BJ (cell line): ENCODE data around the gene LHPP. TPM values are rescaled to one million over a fixed set of nuclear protein-coding genes. Genes with fewer than 3 reads are reported as not detected.
A peak's percentile ranks its signal among the peaks of the same experiment; 100 is the strongest.

Source experiments
- CTCF ChIA-PET: fragments of 350-600 bp; formaldehyde crosslinking; extraction: SDS; loops from one replicate; lab custom pipeline; 2021; ENCODE audit warnings: antibody characterized with exemption, inconsistent platforms; lab: Yijun Ruan, JAX
- POLR2A ChIA-PET: fragments of 300-600 bp; sonication (Branson Sonifier 250); formaldehyde crosslinking; extraction: SDS; loops from one replicate; lab custom pipeline; 2021; ENCODE audit warnings: antibody characterized with exemption; lab: Charles Lee
- DNase-seq: peaks from one replicate; pipeline ENCODE4 v3.0.0-alpha.2; 2011; ENCODE audit warnings: low read depth
- H3K27me3 ChIP-seq: 2 replicates; pipeline ENCODE4 v1.6.0; 2011; ENCODE audit warnings: low read length; ENCODE audit not compliant: control insufficient read depth, insufficient read depth
- H3K36me3 ChIP-seq: 2 replicates; pipeline ENCODE4 v1.5.1; 2011; ENCODE audit warnings: low read length; ENCODE audit not compliant: control insufficient read depth, insufficient read depth
- H3K4me3 ChIP-seq: 2 replicates; pipeline ENCODE4 v1.5.1; 2011; ENCODE audit warnings: low read depth, mild to moderate bottlenecking, control low read depth, low read length
- CTCF ChIP-seq: IDR thresholded peaks from 2 replicates; pipeline ENCODE4 v1.5.1; 2011; ENCODE audit warnings: low read depth, mild to moderate bottlenecking, control low read depth, inconsistent platforms, low read length, moderate library complexity; ENCODE audit not compliant: insufficient read depth
- polyA minus RNA-seq: library from RNA; depleted of rRNA, polyadenylated mRNA; stranded (reverse); fragments of >200 nt; gene quantifications from 2 replicates; pipeline ENCODE4 v1.2.3, GENCODE V29; 2011; rRNA and poly(A)+ RNA removed
- polyA plus RNA-seq: library from polyadenylated mRNA; depleted of rRNA; stranded (reverse); fragments of >200 nt; gene quantifications from 2 replicates; pipeline ENCODE4 v1.2.3, GENCODE V29; 2011; rRNA removed

LHPP gene
- polyA plus RNA-seq (17.9 and 23.8 TPM in 2 replicates), polyA minus RNA-seq (7.0 and 8.2 TPM in 2 replicates)

- POLR2A ChIA-PET = interaction anchor here (0.7 to 0.9 kb wide), 3 partner anchors 43 to 199 kb away, joined by 3 to 4 read pairs (median 3); partner anchors contain the start of gene OAT
- CTCF ChIA-PET = interaction anchor here (0.9 kb wide), 1 partner anchor 11 kb away, joined by 4 read pairs; no protein-coding TSS in a partner anchor
- TF ChIP-seq CTCF = no peak
- Histone ChIP-seq H3K27me3 (no peaks in the 10 kb centered on the region; the same call in 1 of the 2 replicates), H3K36me3 (0 out of 2 replicates have a peak, but pooled peaks cover 1% of the 10 kb centered on the region), H3K4me3 (peak within 1 kb of the TSS; percentile 74)
- peak; percentile 18 for DNase-seq
Observed at GRCh38 chr10:124461642-124462347, at the start of gene LHPP. LHPP (plus strand) TSS chr10:124461823; CDS start chr10:124461863, 40 bp downstream.

- Histone ChIP-seq H3K27me3 (no peaks in the 10 kb centered on the region), H3K4me3 (no peak overlapping the region), H3K36me3 (no peaks in the 10 kb centered on the region)
- ChIA-PET POLR2A (interaction anchor here (0.5 kb wide), 1 partner anchor 262 kb away, joined by 3 read pairs; no protein-coding TSS in a partner anchor), CTCF (interaction anchor here (0.8 to 2.6 kb wide), 2 partner anchors 10 to 156 kb away, joined by 3 to 8 read pairs; no protein-coding TSS in a partner anchor)
- no peak for TF ChIP-seq CTCF
- DNase-seq = no peak
Observed at GRCh38 chr10:124414076-124414475, 47.5 kb upstream of the LHPP start.

GRCh38 chr10:124415210-124415609, 46.4 kb upstream of the LHPP start:
- no peaks in the 10 kb centered on the region for H3K36me3 ChIP-seq
- H3K4me3 ChIP-seq = no peak overlapping the region
- ChIA-PET POLR2A (no interaction called here), CTCF (interaction anchor here (2.0 to 2.6 kb wide), 3 partner anchors 11 to 420 kb away, joined by 5 to 12 read pairs (median 8); no protein-coding TSS in a partner anchor)
- no peaks in the 10 kb centered on the region for H3K27me3 ChIP-seq
- TF ChIP-seq CTCF = no peak
- DNase-seq = no peak

GRCh38 chr10:124416733-124417132, 44.9 kb upstream of the LHPP start:
- H3K27me3 ChIP-seq = peaks cover 4% of the 10 kb centered on the region
- no peak for TF ChIP-seq CTCF
- no peak for DNase-seq
- no peak overlapping the region for H3K4me3 ChIP-seq
- CTCF ChIA-PET = interaction anchor here (0.9 to 2.4 kb wide), 3 partner anchors 12 to 422 kb away, joined by 3 to 12 read pairs (median 3); no protein-coding TSS in a partner anchor
- no peaks in the 10 kb centered on the region for H3K36me3 ChIP-seq
- POLR2A ChIA-PET = no interaction called here
